Mesendoderm (in vitro differentiated cells): Measurements from ENCODE around the gene SPOCK1.
A peak's percentile ranks its signal among the peaks of the same experiment; 100 is the strongest.

Experiments
- DNase-seq: peaks from one replicate; pipeline ENCODE4 v3.0.0; 2013
- H2AK5ac ChIP-seq: 2 replicates; pipeline ENCODE4 v1.6.1; 2013; ENCODE audit warnings: low read length, inconsistent platforms
- H2BK120ac ChIP-seq: 2 replicates; pipeline ENCODE4 v1.6.1; 2013; ENCODE audit warnings: low read depth, mild to moderate bottlenecking, low read length, moderate library complexity, mixed read lengths
- H2BK15ac ChIP-seq: replicated peaks from 2 replicates; pipeline ENCODE4 v1.6.1; 2013; ENCODE audit warnings: low read depth, mild to moderate bottlenecking, moderate library complexity
- H2BK5ac ChIP-seq: 2 replicates; pipeline ENCODE4 v1.6.1; 2013; ENCODE audit warnings: low read length, inconsistent platforms
- H3K18ac ChIP-seq: 2 replicates; pipeline ENCODE4 v1.6.1; 2013; ENCODE audit warnings: mild to moderate bottlenecking, low read length, mixed read lengths
- H3K23ac ChIP-seq: one replicate; pipeline ENCODE4 v1.6.1; 2013; ENCODE audit warnings: low read length
- H3K27ac ChIP-seq: 2 replicates; pipeline ENCODE4 v1.5.1; 2013; ENCODE audit warnings: low read depth, mild to moderate bottlenecking, inconsistent platforms, low read length, moderate library complexity
- H3K27me3 ChIP-seq: 2 replicates; pipeline ENCODE4 v1.6.1; 2013; ENCODE audit warnings: low read length, control low read depth, mild to moderate bottlenecking, inconsistent platforms; ENCODE audit not compliant: insufficient read depth, poor library complexity
- H3K36me3 ChIP-seq: 2 replicates; pipeline ENCODE4 v1.6.1; 2013; ENCODE audit warnings: low read length, inconsistent platforms; ENCODE audit not compliant: control insufficient read depth, insufficient read depth
- H3K4ac ChIP-seq: one replicate; pipeline ENCODE4 v1.6.1; 2013; ENCODE audit warnings: low read depth, mild to moderate bottlenecking, low read length, moderate library complexity
- H3K4me1 ChIP-seq: 2 replicates; pipeline ENCODE4 v1.6.1; 2013; ENCODE audit warnings: low read depth, low read length, inconsistent platforms; ENCODE audit not compliant: control insufficient read depth
- H3K4me2 ChIP-seq: 2 replicates; pipeline ENCODE4 v1.6.1; 2013; ENCODE audit warnings: low read length
- H3K4me3 ChIP-seq: 2 replicates; pipeline ENCODE4 v1.5.1; 2013; ENCODE audit warnings: mild to moderate bottlenecking, low read length
- H3K56ac ChIP-seq: one replicate; pipeline ENCODE4 v1.6.1; 2013; ENCODE audit warnings: low read length
- H3K79me1 ChIP-seq: 2 replicates; pipeline ENCODE4 v1.6.1; 2013; ENCODE audit warnings: low read length, inconsistent platforms
- H3K79me2 ChIP-seq: 2 replicates; pipeline ENCODE4 v1.6.1; 2013; ENCODE audit warnings: mild to moderate bottlenecking, low read length; ENCODE audit not compliant: control insufficient read depth, insufficient read depth
- H3K9ac ChIP-seq: 2 replicates; pipeline ENCODE4 v1.6.1; 2013; ENCODE audit warnings: low read length, inconsistent platforms
- H4K5ac ChIP-seq: one replicate; pipeline ENCODE4 v1.6.1; 2013; ENCODE audit warnings: low read length
- H4K8ac ChIP-seq: one replicate; pipeline ENCODE4 v1.6.1; 2013; ENCODE audit warnings: low read depth, mild to moderate bottlenecking, control low read depth, low read length, moderate library complexity
- WGBS: extraction: QIAGEN DNeasy Blood & Tissue Kit; methylation state at CpG from one replicate; pipeline ENCODE4 v1.1.7; 2013; ENCODE audit warnings: low lambda C conversion rate, missing lambda C conversion rate; ENCODE audit not compliant: insufficient coverage; ENCODE audit errors: extremely low coverage; 5-methylcytosine and 5-hydroxymethylcytosine counted together

SPOCK1 gene

GRCh38 chr5:137152616-137153015 lies 346.5 kb downstream of the SPOCK1 start:
- Histone ChIP-seq H3K23ac (no peak overlapping the region), H2BK15ac (no peak overlapping the region), H3K4me2 (no peak overlapping the region), H3K4me3 (no peak overlapping the region), H2AK5ac (no peak overlapping the region), H3K9ac (no peak overlapping the region), H2BK120ac (no peak overlapping the region), H3K56ac (no peak overlapping the region), H3K4me1 (peaks cover 8% of the 10 kb centered on the region), H3K27me3 (no peaks in the 10 kb centered on the region), H2BK5ac (no peak overlapping the region), H3K4ac (no peak overlapping the region), H3K18ac (no peak overlapping the region), H3K36me3 (no peaks in the 10 kb centered on the region), H3K27ac (no peak overlapping the region), H3K79me1 (no peaks in the 10 kb centered on the region), H4K8ac (no peak overlapping the region), H4K5ac (no peak overlapping the region), H3K79me2 (no peaks in the 10 kb centered on the region)
- WGBS = no CpG with 5 or more reads among the region's 3 CpGs
- DNase-seq = no peak

- Histone ChIP-seq H3K18ac (no peak overlapping the region), H2AK5ac (no peak overlapping the region), H3K4me2 (no peak overlapping the region), H3K27me3 (no peaks in the 10 kb centered on the region), H3K4ac (no peak overlapping the region), H3K79me2 (no peaks in the 10 kb centered on the region), H3K23ac (no peak overlapping the region), H3K4me3 (no peak overlapping the region), H4K8ac (no peak overlapping the region), H3K9ac (no peak overlapping the region), H2BK5ac (no peak overlapping the region), H3K27ac (no peak overlapping the region), H3K36me3 (no peaks in the 10 kb centered on the region), H3K4me1 (peaks cover 10% of the 10 kb centered on the region), H3K79me1 (no peaks in the 10 kb centered on the region), H2BK15ac (no peak overlapping the region), H4K5ac (no peak overlapping the region), H2BK120ac (no peak overlapping the region), H3K56ac (no peak overlapping the region)
- WGBS = no CpG with 5 or more reads among the region's 2 CpGs
- DNase-seq = peak; percentile 43
Measured at GRCh38 chr5:137148655-137149054, 350.5 kb downstream of the SPOCK1 start.

- Histone ChIP-seq H3K4me2 (no peak overlapping the region), H3K27ac (no peak overlapping the region), H3K79me2 (no peaks in the 10 kb centered on the region), H3K9ac (no peak overlapping the region), H3K56ac (peak overlapping the region; percentile 43), H2BK15ac (no peak overlapping the region), H4K5ac (no peak overlapping the region), H3K4ac (no peak overlapping the region), H3K18ac (no peak overlapping the region), H2BK5ac (no peak overlapping the region), H2AK5ac (no peak overlapping the region), H3K4me1 (peaks cover 10% of the 10 kb centered on the region), H3K23ac (no peak overlapping the region), H3K36me3 (no peaks in the 10 kb centered on the region), H3K27me3 (no peaks in the 10 kb centered on the region), H4K8ac (no peak overlapping the region), H3K79me1 (no peaks in the 10 kb centered on the region), H3K4me3 (no peak overlapping the region), H2BK120ac (no peak overlapping the region)
- no CpG with 5 or more reads among the region's 1 CpG for WGBS
- peak; percentile 31 for DNase-seq
Measured at GRCh38 chr5:137148159-137148558, 351.0 kb downstream of the SPOCK1 start.

- Histone ChIP-seq H3K4me3 (no peak overlapping the region), H2BK5ac (no peak overlapping the region), H2BK15ac (no peak overlapping the region), H3K4ac (no peak overlapping the region), H3K27ac (no peak overlapping the region), H3K23ac (no peak overlapping the region), H3K79me2 (no peaks in the 10 kb centered on the region), H3K36me3 (no peaks in the 10 kb centered on the region), H4K5ac (no peak overlapping the region), H3K56ac (no peak overlapping the region), H2AK5ac (no peak overlapping the region), H3K4me1 (peaks cover 10% of the 10 kb centered on the region), H2BK120ac (no peak overlapping the region), H4K8ac (no peak overlapping the region), H3K27me3 (no peaks in the 10 kb centered on the region), H3K9ac (no peak overlapping the region), H3K79me1 (no peaks in the 10 kb centered on the region), H3K4me2 (no peak overlapping the region), H3K18ac (no peak overlapping the region)
- no CpG with 5 or more reads among the region's 5 CpGs for WGBS
- DNase-seq = no peak
Measured at GRCh38 chr5:137147346-137147745, 351.8 kb downstream of the SPOCK1 start.

- WGBS = no CpG with 5 or more reads among the region's 8 CpGs
- H3K4me3 ChIP-seq = no peak overlapping the region
Measured at GRCh38 chr5:137146402-137146890, 352.7 kb downstream of the SPOCK1 start.

GRCh38 chr5:137145721-137146120 lies 353.4 kb downstream of the SPOCK1 start:
- no peak overlapping the region for H3K4me3 ChIP-seq
- H3K27ac ChIP-seq = no peak overlapping the region
- no peak for DNase-seq
- no peaks in the 10 kb centered on the region for H3K36me3 ChIP-seq
- no peak overlapping the region for H3K4me2 ChIP-seq
- H3K79me2 ChIP-seq = no peaks in the 10 kb centered on the region
- H4K8ac ChIP-seq = no peak overlapping the region
- H2BK5ac ChIP-seq = no peak overlapping the region
- no peak overlapping the region for H3K4ac ChIP-seq
- no CpG with 5 or more reads among the region's 2 CpGs for WGBS
- no peak overlapping the region for H3K9ac ChIP-seq
- peak overlapping the region; percentile 6 for H3K18ac ChIP-seq
- H3K23ac ChIP-seq = no peak overlapping the region
- H3K4me1 ChIP-seq = peaks cover 10% of the 10 kb centered on the region
- H2BK120ac ChIP-seq = peak overlapping the region; percentile 35
- H3K56ac ChIP-seq = no peak overlapping the region
- H2AK5ac ChIP-seq = no peak overlapping the region
- H4K5ac ChIP-seq = no peak overlapping the region
- no peaks in the 10 kb centered on the region for H3K27me3 ChIP-seq
- H3K79me1 ChIP-seq = no peaks in the 10 kb centered on the region
- peak overlapping the region; percentile 80 for H2BK15ac ChIP-seq

More at GRCh38 chr5:137146402-137146890, 352.7 kb downstream of the SPOCK1 start:
- H3K9ac ChIP-seq = no peak overlapping the region
- no peaks in the 10 kb centered on the region for H3K79me1 ChIP-seq
- DNase-seq = peak; percentile 89
- peaks cover 10% of the 10 kb centered on the region for H3K4me1 ChIP-seq
- H2BK120ac ChIP-seq = no peak overlapping the region
- no peaks in the 10 kb centered on the region for H3K36me3 ChIP-seq
- no peak overlapping the region for H4K8ac ChIP-seq
- no peak overlapping the region for H3K56ac ChIP-seq
- H4K5ac ChIP-seq = no peak overlapping the region
- no peak overlapping the region for H3K23ac ChIP-seq
- H3K18ac ChIP-seq = no peak overlapping the region
- no peak overlapping the region for H2BK15ac ChIP-seq
- H3K4ac ChIP-seq = no peak overlapping the region
- H3K4me2 ChIP-seq = no peak overlapping the region
- no peak overlapping the region for H2BK5ac ChIP-seq
- no peaks in the 10 kb centered on the region for H3K79me2 ChIP-seq
- H3K27me3 ChIP-seq = no peaks in the 10 kb centered on the region
- H3K27ac ChIP-seq = no peak overlapping the region
- peak overlapping the region; percentile 59 for H2AK5ac ChIP-seq
